ENCODE measurements around the gene SZRD1. TPM values are rescaled to one million over a fixed set of nuclear protein-coding genes. Genes with fewer than 3 reads are reported as not detected.

SZRD1 gene
- total RNA-seq, 1 donor from 2014 or later: 82.6 TPM

- no peak for DNase-seq (ENCODE audit: low read depth)
- H3K4me3 ChIP-seq (ENCODE audit: low read depth, low read length): peak overlapping the region; percentile 0
- TF ChIP-seq, protein P1, sequence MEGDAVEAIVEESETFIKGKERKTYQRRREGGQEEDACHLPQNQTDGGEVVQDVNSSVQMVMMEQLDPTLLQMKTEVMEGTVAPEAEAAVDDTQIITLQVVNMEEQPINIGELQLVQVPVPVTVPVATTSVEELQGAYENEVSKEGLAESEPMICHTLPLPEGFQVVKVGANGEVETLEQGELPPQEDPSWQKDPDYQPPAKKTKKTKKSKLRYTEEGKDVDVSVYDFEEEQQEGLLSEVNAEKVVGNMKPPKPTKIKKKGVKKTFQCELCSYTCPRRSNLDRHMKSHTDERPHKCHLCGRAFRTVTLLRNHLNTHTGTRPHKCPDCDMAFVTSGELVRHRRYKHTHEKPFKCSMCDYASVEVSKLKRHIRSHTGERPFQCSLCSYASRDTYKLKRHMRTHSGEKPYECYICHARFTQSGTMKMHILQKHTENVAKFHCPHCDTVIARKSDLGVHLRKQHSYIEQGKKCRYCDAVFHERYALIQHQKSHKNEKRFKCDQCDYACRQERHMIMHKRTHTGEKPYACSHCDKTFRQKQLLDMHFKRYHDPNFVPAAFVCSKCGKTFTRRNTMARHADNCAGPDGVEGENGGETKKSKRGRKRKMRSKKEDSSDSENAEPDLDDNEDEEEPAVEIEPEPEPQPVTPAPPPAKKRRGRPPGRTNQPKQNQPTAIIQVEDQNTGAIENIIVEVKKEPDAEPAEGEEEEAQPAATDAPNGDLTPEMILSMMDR (conservative IDR thresholded peaks at IDR 0.05; ENCODE audit: low read depth, low read length): no peak
Measured at GRCh38 chr1:16387201-16388188, 20.5 kb downstream of the SZRD1 start.

GRCh38 chr1:16391411-16391810 lies 24.4 kb downstream of the SZRD1 start:
- TF ChIP-seq, protein P1 (conservative IDR thresholded peaks at IDR 0.05; ENCODE audit: low read depth, low read length): no peak
- H3K4me3 ChIP-seq (ENCODE audit: low read depth, low read length): no peak overlapping the region
- DNase-seq (ENCODE audit: low read depth): no peak

GRCh38 chr1:16392740-16393569 lies 25.9 kb downstream of the SZRD1 start:
- DNase-seq (ENCODE audit: low read depth): no peak
- TF ChIP-seq, protein P1 (conservative IDR thresholded peaks at IDR 0.05; ENCODE audit: low read depth, low read length): no peak

GRCh38 chr1:16393570-16394521 lies 26.8 kb downstream of the SZRD1 start:
- DNase-seq (ENCODE audit: low read depth): no peak
- TF ChIP-seq, protein P1 (conservative IDR thresholded peaks at IDR 0.05; ENCODE audit: low read depth, low read length): peak; percentile 13
- no peak overlapping the region for H3K4me3 ChIP-seq (ENCODE audit: low read depth, low read length)

More at GRCh38 chr1:16392740-16393569, 25.9 kb downstream of the SZRD1 start:
- no peak overlapping the region for H3K4me3 ChIP-seq (ENCODE audit: low read depth, low read length)

GRCh38 chr1:16394977-16395376 lies 27.9 kb downstream of the SZRD1 start:
- H3K4me3 ChIP-seq (ENCODE audit: low read depth, low read length): no peak overlapping the region
- TF ChIP-seq, protein P1 (conservative IDR thresholded peaks at IDR 0.05; ENCODE audit: low read depth, low read length): no peak
- no peak for DNase-seq (ENCODE audit: low read depth)

- TF ChIP-seq, protein P1 (conservative IDR thresholded peaks at IDR 0.05; ENCODE audit: low read depth, low read length): no peak
- no peak for DNase-seq (ENCODE audit: low read depth)
- no peak overlapping the region for H3K4me3 ChIP-seq (ENCODE audit: low read depth, low read length)
Measured at GRCh38 chr1:16396591-16396990, 29.5 kb downstream of the SZRD1 start.

All from epithelial cell of proximal tubule (primary cell).